Measurements from ENCODE around the gene IGFLR1.

Gene IGFLR1

DNA sequence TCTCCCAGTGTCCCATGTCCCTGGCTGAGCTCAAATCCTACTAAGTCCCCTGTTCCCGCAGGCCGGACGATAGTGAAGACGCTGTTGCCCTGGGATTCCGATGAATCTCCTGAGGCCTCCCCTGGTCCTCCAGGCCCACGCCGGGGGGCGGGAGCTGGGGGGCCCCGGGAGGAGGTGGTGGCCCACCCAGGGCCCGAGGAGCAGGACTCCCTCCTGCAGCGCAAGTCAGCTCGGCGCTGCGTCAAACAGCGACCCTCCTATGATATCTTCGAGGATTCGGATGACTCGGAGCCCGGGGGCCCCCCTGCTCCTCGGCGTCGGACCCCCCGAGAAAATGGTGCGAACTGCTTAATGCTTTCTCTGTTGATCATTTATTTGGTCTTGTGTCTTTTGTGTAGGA lies 18.6 kb downstream of the IGFLR1 start:
- Histone ChIP-seq H3K9me3 (ENCODE audit: low read length) (no peaks in the 10 kb centered on the region), H3K36me3 (ENCODE audit: insufficient read depth, low read length) (peaks cover 80% of the 10 kb centered on the region), H3K27me3 (ENCODE audit: control insufficient read depth in 1 of 2, insufficient read depth in 2 of 2, low read length in 2 of 2) (no peaks in the 10 kb centered on the region), H3K9ac (ENCODE audit: low read length) (no peak overlapping the region), H3K4me1 (ENCODE audit: insufficient read depth, low read length) (peaks cover 10% of the 10 kb centered on the region), H3K4me3 (ENCODE audit: low read depth in 1 of 2, low read length in 2 of 2) (no peak overlapping the region), H3K27ac (ENCODE audit: low read depth, low read length) (no peak overlapping the region)

DNA sequence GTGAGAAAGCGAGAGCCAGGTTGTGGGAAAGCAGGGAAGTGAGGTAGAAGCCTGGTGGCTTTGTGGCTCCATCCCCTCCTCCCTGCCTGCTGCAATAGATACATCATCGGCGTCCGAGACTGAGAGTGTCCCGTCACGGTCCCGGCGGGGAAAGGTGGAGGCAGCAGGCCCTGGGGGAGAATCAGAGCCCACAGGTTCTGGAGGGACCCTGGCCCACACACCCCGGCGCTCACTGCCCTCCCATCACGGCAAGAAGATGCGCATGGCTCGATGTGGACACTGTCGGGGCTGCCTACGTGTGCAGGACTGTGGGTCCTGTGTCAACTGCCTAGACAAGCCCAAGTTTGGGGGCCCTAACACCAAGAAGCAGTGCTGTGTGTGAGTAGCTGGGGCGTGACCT lies 19.4 kb downstream of the IGFLR1 start:
- no peak overlapping the region for H3K9ac ChIP-seq (ENCODE audit: low read length)
- no peaks in the 10 kb centered on the region for H3K27me3 ChIP-seq (ENCODE audit: control insufficient read depth in 1 of 2, insufficient read depth in 2 of 2, low read length in 2 of 2)
- H3K4me1 ChIP-seq (ENCODE audit: insufficient read depth, low read length) = peaks cover 11% of the 10 kb centered on the region
- H3K36me3 ChIP-seq (ENCODE audit: insufficient read depth, low read length) = peaks cover 72% of the 10 kb centered on the region
- H3K4me3 ChIP-seq (ENCODE audit: low read depth in 1 of 2, low read length in 2 of 2) = no peak overlapping the region
- no peaks in the 10 kb centered on the region for H3K9me3 ChIP-seq (ENCODE audit: low read length)
- H3K27ac ChIP-seq (ENCODE audit: low read depth, low read length) = no peak overlapping the region

GRCh38 chr19:35722461-35722860 lies 19.8 kb downstream of the IGFLR1 start:
- no peak overlapping the region for H3K4me3 ChIP-seq (ENCODE audit: low read depth in 1 of 2, low read length in 2 of 2)
- H3K4me1 ChIP-seq (ENCODE audit: insufficient read depth, low read length) = peaks cover 11% of the 10 kb centered on the region
- no peak overlapping the region for H3K27ac ChIP-seq (ENCODE audit: low read depth, low read length)
- H3K9ac ChIP-seq (ENCODE audit: low read length) = no peak overlapping the region
- H3K36me3 ChIP-seq (ENCODE audit: insufficient read depth, low read length) = peaks cover 68% of the 10 kb centered on the region
- no peaks in the 10 kb centered on the region for H3K9me3 ChIP-seq (ENCODE audit: low read length)
- no peaks in the 10 kb centered on the region for H3K27me3 ChIP-seq (ENCODE audit: control insufficient read depth in 1 of 2, insufficient read depth in 2 of 2, low read length in 2 of 2)

GRCh38 chr19:35721374-35721773 lies 20.9 kb downstream of the IGFLR1 start:
- Histone ChIP-seq H3K4me1 (ENCODE audit: insufficient read depth, low read length) (peaks cover 11% of the 10 kb centered on the region), H3K27ac (ENCODE audit: low read depth, low read length) (no peak overlapping the region), H3K9ac (ENCODE audit: low read length) (no peak overlapping the region), H3K36me3 (ENCODE audit: insufficient read depth, low read length) (peaks cover 58% of the 10 kb centered on the region), H3K27me3 (ENCODE audit: control insufficient read depth in 1 of 2, insufficient read depth in 2 of 2, low read length in 2 of 2) (no peaks in the 10 kb centered on the region), H3K9me3 (ENCODE audit: low read length) (no peaks in the 10 kb centered on the region), H3K4me3 (ENCODE audit: low read depth in 1 of 2, low read length in 2 of 2) (no peak overlapping the region)

- Histone ChIP-seq H3K4me1 (ENCODE audit: insufficient read depth, low read length) (peaks cover 18% of the 10 kb centered on the region), H3K9me3 (ENCODE audit: low read length) (no peaks in the 10 kb centered on the region), H3K36me3 (ENCODE audit: insufficient read depth, low read length) (peaks cover 51% of the 10 kb centered on the region), H3K9ac (ENCODE audit: low read length) (no peak overlapping the region), H3K4me3 (ENCODE audit: low read depth in 1 of 2, low read length in 2 of 2) (no peak overlapping the region), H3K27ac (ENCODE audit: low read depth, low read length) (no peak overlapping the region), H3K27me3 (ENCODE audit: control insufficient read depth in 1 of 2, insufficient read depth in 2 of 2, low read length in 2 of 2) (no peaks in the 10 kb centered on the region)
Measured at GRCh38 chr19:35720648-35721047, 21.6 kb downstream of the IGFLR1 start.

- Histone ChIP-seq H3K27ac (ENCODE audit: low read depth, low read length) (no peak overlapping the region), H3K27me3 (ENCODE audit: control insufficient read depth in 1 of 2, insufficient read depth in 2 of 2, low read length in 2 of 2) (no peaks in the 10 kb centered on the region), H3K9ac (ENCODE audit: low read length) (no peak overlapping the region), H3K4me1 (ENCODE audit: insufficient read depth, low read length) (peaks cover 21% of the 10 kb centered on the region), H3K36me3 (ENCODE audit: insufficient read depth, low read length) (peaks cover 46% of the 10 kb centered on the region), H3K9me3 (ENCODE audit: low read length) (no peaks in the 10 kb centered on the region), H3K4me3 (ENCODE audit: low read depth in 1 of 2, low read length in 2 of 2) (no peak overlapping the region)
Measured at GRCh38 chr19:35720163-35720524, 22.1 kb downstream of the IGFLR1 start.

- Histone ChIP-seq H3K36me3 (ENCODE audit: insufficient read depth, low read length) (peaks cover 40% of the 10 kb centered on the region), H3K4me3 (ENCODE audit: low read depth in 1 of 2, low read length in 2 of 2) (peak overlapping the region in 1 of 2 donors; percentile 81), H3K9me3 (ENCODE audit: low read length) (no peaks in the 10 kb centered on the region), H3K27me3 (ENCODE audit: control insufficient read depth in 1 of 2, insufficient read depth in 2 of 2, low read length in 2 of 2) (no peaks in the 10 kb centered on the region), H3K27ac (ENCODE audit: low read depth, low read length) (peak overlapping the region; percentile 20), H3K9ac (ENCODE audit: low read length) (no peak overlapping the region), H3K4me1 (ENCODE audit: insufficient read depth, low read length) (peaks cover 21% of the 10 kb centered on the region)
Measured at GRCh38 chr19:35719402-35720162, 22.7 kb downstream of the IGFLR1 start.

DNA sequence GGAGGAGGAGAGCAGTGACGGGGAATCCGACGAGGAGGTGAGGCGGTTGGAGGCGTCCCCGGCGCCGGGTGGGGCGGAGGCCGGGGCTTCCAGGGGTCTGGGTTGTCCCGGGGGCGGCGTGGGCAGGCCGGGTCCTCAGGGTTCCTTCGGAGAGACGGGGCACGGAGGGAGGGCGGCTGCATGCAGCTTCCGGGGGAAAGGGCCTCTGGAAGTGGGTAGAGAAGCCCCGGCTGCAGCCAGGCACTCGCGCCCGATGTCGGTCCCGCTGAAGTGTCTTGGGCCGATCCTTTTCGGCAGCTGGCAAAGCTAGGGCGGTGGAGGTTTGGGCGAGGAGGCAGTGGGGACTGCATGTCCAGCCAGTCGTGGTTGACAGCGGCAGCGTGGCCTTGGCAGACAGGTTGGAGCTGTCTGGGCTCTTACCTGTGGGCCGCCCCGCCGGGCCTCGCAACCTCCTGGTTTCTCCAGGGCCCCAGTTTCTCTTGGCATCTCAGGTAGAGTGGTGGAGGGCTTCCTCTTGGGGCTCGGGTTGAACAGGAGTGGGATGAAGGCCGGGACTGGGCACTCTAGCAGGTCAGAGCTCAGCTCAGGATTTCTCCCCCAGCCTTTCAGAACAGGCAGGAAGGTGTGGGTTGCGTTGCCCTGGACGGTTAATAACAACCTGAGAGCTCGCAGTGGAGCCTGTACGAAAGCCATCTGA lies 23.8 kb downstream of the IGFLR1 start:
- Histone ChIP-seq H3K4me1 (ENCODE audit: insufficient read depth, low read length) (peaks cover 21% of the 10 kb centered on the region), H3K36me3 (ENCODE audit: insufficient read depth, low read length) (peaks cover 30% of the 10 kb centered on the region)

GRCh38 chr19:35717665-35718344 lies 24.4 kb downstream of the IGFLR1 start, which contains the start of gene KMT2B:
TSS of gene KMT2B (plus strand) at chr19:35718003. CDS start at chr19:35718019, 16 bp downstream.
- Histone ChIP-seq H3K27ac (ENCODE audit: low read depth, low read length) (peak within 1 kb of the TSS; percentile 90), H3K9ac (ENCODE audit: low read length) (peak within 1 kb of the TSS; percentile 68), H3K36me3 (ENCODE audit: insufficient read depth, low read length) (peaks cover 23% of the 10 kb centered on the region), H3K4me3 (ENCODE audit: low read depth in 1 of 2, low read length in 2 of 2) (peak within 1 kb of the TSS; percentile 81 to 92), H3K27me3 (ENCODE audit: control insufficient read depth in 1 of 2, insufficient read depth in 2 of 2, low read length in 2 of 2) (no peaks in the 10 kb centered on the region), H3K9me3 (ENCODE audit: low read length) (no peaks in the 10 kb centered on the region), H3K4me1 (ENCODE audit: insufficient read depth, low read length) (peaks cover 21% of the 10 kb centered on the region)

More for the DNA sequence above, 23.8 kb downstream of the IGFLR1 start:
- Histone ChIP-seq H3K27me3 (ENCODE audit: control insufficient read depth in 1 of 2, insufficient read depth in 2 of 2, low read length in 2 of 2) (no peaks in the 10 kb centered on the region), H3K4me3 (ENCODE audit: low read depth in 1 of 2, low read length in 2 of 2) (peak overlapping the region; percentile 81 to 89), H3K27ac (ENCODE audit: low read depth, low read length) (peak overlapping the region; percentile 84), H3K9me3 (ENCODE audit: low read length) (no peaks in the 10 kb centered on the region), H3K9ac (ENCODE audit: low read length) (peak overlapping the region; percentile 68)

DNA sequence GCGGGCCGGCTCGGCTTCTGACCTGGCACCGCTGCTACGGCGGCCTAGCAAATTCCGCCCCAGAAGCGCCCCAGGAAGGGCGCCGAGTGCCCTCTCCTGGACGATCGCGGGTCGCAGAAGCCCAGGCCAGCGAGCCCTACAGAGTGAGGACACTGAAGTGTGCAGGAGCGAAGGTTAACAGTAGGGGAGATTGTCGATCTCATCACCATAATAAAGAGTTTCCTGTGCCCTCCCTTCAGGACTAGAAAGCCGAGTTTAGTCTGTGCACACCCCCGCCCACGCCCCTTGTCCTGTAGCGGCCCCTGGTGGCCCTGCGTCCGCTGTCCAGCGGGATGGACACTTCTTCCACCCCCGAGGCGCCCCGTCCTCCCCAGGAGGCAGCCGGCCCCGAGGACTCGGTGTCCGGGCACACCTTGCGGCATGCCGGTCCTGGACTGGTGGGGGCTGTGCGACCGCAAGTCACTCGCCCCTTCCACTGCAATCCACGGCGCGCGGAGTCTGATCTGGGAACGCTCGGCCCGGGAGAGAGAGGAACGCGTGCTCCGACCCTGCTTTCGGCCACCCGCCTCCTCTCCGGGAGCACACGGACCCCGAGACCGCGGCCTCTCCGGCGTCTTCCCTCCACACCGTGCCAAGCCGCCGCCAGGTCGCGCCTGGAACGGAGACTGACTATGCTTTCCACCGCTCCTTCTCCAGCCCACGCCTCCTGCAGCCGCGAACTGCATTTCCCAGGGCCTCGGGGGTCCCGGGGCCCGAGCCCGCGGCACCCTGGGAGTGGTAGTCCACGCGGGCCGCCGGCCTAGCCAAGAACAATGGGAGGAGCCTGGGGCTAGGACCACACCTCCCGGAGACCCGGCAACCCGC lies 25.2 kb downstream of the IGFLR1 start:
- Histone ChIP-seq H3K36me3 (ENCODE audit: insufficient read depth, low read length) (peaks cover 15% of the 10 kb centered on the region), H3K27me3 (ENCODE audit: control insufficient read depth in 1 of 2, insufficient read depth in 2 of 2, low read length in 2 of 2) (no peaks in the 10 kb centered on the region), H3K27ac (ENCODE audit: low read depth, low read length) (peak overlapping the region; percentile 90), H3K9me3 (ENCODE audit: low read length) (no peaks in the 10 kb centered on the region), H3K4me1 (ENCODE audit: insufficient read depth, low read length) (peaks cover 21% of the 10 kb centered on the region), H3K9ac (ENCODE audit: low read length) (peak overlapping the region; percentile 61), H3K4me3 (ENCODE audit: low read depth in 1 of 2, low read length in 2 of 2) (peak overlapping the region; percentile 77 to 92)
